ENCODE measurements around the gene CLRN3.

CLRN3 gene, protein sequence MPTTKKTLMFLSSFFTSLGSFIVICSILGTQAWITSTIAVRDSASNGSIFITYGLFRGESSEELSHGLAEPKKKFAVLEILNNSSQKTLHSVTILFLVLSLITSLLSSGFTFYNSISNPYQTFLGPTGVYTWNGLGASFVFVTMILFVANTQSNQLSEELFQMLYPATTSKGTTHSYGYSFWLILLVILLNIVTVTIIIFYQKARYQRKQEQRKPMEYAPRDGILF

DNA sequence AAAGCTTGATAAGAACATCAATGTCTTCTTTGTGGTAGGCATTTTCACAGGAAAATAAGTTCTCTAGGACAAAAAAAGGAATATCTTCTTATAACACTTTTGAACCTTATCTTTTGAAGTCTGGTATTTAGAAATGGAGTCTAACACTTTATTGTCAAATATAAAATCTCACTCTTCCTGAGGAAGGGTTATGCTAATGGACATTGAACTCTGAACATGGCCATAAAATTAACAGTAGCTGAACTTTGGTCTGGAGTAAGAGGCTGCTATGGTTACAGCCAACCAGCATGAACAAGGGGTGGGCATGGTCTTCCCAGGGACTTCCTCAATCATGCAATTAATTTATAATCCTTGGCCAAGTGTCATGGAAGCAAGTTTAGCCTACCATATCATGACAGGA is at the start of gene CLRN3:
Gene CLRN3 (minus strand): TSS at position 199 of the 400 bp plus-strand sequence. CDS start 157 bp downstream, at position 42.
- DNase-seq (ENCODE audit: low read depth): no peak

DNA sequence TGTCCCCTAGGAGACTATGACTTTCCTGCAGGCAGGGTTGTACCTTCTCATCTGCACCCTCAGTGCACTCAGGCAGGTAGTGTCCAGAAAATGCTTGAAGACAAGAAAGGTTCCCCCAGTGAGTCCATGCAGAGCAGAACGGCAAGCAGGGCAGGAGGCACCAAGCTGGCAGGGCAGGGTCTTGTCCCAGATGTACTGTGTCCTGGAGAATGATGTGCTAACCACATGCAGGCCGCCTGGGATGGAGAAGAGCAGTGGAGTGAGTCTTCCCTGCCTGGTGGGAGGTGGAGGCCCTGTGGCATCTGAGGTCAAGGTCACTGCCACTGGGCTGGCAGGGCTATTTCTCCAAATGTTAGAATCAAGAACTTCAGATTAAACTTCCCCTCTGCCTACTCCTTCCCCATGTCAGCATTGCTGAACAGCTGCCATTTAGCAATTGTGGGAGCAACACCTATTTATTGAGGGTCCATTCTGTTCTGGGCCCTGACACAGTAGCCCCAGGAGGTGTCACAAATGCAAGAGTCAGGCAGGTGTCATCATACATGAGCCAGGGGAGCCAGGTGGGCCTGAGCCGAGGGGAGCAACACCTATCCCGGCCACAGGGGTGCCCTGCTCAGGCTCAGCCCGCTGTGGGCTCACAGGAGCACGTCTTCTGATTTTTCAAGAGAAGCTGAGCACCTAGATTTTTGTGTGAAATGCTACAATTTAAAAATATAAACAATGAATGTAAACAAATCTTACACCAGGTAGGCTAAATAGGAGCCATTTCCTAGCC is 48.3 kb upstream of the CLRN3 start:
- no peak for DNase-seq (ENCODE audit: low read depth)

DNA sequence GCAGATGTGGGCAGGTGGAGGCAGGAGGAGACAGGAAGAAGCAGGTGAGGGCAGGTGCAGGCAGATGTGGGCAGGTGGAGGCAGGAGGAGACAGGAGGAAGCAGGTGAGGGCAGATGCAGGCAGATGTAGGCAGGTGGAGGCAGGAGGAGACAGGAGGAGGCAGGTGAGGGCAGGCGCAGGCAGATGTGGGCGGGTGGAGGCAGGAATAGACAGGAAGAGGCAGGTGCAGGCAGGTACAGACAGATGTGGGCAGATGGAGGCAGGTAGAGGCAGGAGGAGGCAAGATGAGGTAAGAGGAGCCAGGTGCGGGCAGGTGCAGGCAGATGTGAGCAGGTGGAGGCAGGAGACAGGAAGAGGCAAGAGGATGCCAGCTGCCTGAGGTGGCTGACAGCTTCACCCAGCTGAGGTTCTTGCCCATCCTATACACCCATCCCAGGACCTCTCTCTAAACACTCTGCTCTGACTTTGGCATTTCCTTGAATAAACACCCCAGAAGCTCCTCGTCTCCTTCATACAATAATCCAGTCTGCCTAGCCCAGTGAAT is 47.1 kb upstream of the CLRN3 start:
- DNase-seq (ENCODE audit: low read depth): no peak

DNA sequence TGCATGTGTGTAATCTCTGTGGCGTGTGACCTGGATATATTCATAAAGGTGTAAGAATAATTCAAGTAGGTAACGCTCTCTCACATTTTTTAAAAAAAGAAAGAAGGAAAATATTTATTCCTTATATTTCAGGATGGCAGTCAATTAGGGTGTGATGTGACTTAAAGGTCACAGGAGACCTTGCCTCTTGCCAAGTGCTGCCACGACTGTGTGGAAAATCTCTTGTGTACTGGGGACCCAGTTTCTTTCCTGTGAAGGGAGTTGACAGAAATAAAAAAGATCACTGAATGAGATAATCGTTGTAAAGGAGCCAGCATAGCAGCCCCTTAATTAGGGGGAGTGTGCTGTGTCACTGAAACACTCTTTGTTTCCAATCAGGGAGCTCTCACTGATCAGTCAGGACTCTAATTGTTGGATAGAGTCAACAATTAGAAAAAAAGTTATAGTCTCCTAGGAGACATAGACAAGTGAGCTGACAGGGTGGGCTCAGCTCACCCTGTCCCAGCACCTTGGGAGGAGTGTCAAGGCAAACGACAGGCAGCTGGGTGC is 45.2 kb upstream of the CLRN3 start:
- DNase-seq (ENCODE audit: low read depth): no peak

DNA sequence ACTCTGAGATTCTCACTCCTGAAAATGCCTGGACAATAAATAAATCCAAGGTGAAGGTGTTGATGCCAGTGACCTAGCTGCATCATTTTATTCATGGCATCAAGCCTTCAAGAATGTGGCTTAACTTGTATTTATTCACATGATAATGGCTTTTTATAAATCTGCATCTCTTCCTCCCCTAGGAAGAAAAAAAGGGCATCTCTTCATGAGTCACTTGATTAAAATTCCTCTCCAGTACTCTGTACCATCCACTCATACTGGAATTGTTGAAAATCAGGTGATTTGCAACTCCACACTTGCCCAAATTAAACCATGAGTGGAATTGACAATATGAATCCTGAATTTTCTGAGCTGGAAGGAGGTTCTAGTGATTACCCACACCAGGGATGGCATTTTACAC is 44.3 kb upstream of the CLRN3 start:
- no peak for DNase-seq (ENCODE audit: low read depth)

DNA sequence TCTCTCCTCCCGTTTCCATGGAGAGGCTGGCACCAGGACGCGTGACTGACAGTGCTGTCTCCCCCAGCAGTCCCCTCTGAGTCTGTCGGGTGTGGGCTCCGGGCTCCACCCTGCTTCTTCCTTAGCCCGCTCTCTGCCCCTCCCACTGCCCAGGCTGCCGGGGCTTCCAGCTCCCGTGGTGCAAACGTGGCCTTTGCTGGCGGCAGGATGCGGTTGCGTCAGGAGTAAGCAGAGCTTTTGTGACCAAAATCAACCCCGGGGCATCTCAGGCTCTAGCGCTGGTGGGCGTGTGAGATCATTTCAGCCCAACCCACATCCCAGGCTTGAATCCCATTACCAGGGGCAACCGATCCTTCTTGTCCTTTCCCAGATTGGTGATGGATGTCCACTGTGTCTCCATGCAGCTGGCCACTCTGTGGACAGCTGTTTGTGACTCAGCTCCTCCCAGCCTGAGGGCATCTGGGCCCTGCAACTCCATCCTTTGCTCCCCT is 42.4 kb upstream of the CLRN3 start:
- DNase-seq (ENCODE audit: low read depth): no peak

DNA sequence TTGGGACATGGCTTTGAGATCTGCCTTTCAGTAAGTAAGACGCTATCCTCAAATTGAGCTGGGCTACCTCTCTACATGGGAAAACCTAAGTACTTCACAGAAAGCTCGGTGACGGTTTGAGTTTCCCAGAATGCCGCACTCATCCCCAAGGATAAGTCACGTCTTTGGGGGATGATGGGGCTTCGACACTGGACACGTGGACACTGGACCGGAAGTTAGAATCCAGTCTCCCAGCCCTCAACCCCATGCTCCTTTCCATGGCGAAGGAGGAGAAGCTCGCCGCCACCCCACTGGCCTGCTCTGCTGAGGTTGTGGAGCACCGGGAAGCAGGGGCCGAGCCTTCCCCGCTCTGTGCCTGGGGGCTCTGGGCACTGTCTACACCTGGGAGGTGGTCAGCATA is 41.6 kb upstream of the CLRN3 start:
- DNase-seq (ENCODE audit: low read depth): no peak

DNA sequence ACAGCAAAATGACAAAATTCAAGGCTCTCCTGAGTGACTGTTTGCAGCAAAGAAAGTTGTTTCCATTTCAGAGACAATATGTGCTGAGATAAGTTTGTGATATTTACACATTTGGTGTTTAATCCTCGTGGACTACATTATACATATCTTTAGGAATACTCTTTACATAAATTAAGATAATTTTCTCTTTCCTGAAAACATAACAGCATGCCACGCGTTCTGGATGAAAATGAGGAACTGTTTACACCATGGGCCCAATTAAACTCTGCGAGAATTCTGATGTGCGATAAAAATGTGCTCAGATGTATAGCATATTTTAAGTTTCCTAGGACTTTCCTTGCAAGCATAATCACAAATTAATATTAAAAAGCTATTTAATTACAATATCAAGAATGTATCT is 40.5 kb upstream of the CLRN3 start:
- no peak for DNase-seq (ENCODE audit: low read depth)

DNA sequence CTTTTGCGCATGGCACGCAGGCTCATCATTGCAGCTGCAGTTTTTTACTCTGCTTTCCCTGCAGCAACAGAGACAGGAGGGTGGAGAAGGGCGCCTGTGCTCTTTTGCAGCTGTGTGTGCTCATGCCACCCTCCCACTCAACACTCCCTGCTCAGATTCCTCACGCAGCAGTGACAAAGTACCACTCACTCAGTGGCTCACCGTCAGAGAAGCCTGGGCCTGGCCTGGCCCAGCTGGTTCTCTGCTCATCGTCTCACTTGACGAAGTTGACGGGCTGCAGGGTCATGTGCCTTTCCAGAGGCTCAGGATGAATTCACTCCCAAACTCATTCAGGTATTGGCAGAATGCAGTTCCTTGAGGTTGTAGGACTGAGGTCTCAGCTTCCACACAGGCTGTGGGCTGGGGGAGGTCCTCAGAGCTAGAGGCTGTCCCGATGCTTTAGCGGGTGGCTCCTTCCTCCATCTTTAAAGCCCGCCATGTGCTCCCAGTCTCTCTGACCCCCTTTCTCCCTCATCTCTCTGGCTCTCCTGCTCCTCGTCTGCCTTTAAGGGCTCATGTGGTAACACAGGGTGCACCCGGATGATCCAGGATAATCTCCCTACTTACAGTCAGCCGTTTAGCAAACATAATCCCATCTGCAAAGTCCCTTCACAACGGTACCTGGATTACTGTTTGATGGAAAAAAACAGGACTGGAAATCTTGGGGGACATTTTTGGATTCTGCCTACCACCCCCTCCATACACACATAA is 40.0 kb upstream of the CLRN3 start:
- DNase-seq (ENCODE audit: low read depth): no peak

DNA sequence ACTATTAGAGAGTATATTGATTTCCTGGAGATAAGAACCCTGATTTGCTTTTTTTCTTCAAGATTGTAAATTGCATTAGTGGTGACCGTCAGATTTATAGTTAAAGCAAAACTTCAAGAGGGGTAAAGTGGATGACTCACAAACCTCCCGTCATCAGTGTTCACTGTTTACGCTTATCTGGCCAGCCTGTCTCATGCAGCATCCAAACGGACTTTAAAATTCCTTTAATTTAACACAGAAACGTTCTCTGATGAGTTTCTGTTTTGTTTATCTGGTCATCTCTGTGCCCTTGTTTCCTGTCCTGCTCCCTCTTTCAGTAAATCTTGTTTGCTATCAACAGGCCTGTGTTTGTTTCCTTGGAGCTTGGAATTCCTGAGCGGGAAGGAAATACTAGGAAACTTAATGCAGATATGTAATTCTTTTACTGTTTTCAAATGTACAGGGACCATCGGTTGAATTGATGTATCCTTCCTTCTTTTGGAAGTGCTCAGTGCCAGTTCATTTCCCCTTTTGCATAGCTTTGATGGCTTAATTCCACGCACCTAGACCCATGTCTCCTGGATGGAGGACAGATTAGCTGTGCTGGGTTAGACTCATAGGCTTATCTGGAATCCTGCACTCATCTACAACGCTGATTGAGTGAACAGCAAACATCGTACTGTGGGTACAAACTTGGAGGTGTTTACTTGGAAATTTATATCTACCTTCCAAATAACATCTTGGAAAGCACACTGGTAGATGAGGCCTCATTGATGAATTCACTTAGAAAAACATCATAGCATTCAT is 35.5 kb upstream of the CLRN3 start:
- DNase-seq (ENCODE audit: low read depth): no peak

DNA sequence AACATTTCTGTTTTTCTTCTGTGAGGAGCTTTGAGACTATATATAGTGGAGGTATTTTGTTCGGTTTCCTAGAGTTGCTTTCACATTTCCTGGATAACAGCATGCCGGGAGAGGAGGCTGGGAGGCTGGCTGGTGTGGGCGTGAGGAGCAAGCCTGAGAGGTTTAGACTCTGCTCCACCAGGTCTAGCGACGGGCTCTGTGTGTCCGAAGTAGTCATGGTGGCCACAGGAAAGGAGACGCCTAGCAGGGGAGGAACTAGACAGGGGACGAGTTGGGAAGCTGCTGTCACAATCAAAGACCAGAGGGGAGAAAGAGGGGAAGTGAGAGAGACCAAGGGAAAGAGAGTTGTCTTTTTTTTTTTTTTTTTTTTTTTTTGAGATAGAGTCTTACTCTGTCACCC is 33.7 kb upstream of the CLRN3 start:
- DNase-seq (ENCODE audit: low read depth): no peak

DNA sequence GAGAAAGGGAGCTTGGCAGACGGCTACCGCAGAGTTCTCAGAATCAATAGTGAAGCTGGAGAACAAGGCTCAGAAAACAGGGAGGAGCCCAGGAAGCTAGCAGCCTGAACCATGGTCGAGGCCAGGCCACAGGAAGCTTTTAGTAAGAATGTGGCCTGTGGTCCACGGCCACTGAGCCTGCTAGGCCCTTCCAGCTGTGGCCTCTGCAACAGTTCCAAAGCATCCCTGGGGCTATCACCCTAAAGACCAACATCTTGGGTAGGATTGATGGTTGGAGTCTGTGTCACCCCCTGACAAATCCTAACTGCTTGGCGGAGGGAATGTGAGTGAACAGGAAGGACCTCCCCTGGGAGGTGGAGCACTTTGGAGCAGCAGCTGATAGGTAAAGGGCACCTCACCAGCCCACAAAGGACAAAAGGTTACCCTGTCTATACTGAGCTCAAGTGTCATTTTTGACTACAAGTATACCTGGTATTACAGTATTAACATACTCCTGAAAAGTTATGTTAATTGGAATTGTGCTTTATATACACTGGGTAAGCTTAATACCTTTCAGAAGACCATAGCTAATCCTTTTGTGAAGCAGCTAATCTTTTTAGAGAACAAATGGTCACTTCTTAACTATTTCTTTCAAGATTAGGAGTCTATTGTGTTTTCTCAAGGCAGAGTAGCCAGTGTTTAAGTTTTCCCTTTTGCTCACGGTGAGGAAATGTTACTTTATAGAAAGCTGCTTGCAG is 32.9 kb upstream of the CLRN3 start:
- DNase-seq (ENCODE audit: low read depth): no peak

DNA sequence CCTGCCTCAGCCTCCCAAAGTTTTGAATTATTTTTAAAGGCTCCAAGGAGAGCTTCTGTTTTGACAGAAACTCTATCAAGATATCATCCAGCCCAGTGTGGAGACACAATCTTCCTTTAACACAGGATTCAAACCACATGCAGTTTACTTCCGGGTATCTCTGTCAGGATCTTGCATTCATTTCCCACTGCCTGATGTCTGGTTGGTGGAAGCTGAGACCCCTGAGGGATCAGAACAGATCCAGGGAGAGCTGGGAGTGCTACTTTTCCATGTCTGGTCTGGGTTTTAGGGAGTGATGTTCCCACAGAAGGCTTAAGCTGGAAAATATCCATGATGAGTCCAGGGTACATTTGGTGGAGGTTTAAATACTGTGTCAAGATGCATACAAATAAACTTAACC is 30.9 kb upstream of the CLRN3 start:
- DNase-seq (ENCODE audit: low read depth): no peak

DNA sequence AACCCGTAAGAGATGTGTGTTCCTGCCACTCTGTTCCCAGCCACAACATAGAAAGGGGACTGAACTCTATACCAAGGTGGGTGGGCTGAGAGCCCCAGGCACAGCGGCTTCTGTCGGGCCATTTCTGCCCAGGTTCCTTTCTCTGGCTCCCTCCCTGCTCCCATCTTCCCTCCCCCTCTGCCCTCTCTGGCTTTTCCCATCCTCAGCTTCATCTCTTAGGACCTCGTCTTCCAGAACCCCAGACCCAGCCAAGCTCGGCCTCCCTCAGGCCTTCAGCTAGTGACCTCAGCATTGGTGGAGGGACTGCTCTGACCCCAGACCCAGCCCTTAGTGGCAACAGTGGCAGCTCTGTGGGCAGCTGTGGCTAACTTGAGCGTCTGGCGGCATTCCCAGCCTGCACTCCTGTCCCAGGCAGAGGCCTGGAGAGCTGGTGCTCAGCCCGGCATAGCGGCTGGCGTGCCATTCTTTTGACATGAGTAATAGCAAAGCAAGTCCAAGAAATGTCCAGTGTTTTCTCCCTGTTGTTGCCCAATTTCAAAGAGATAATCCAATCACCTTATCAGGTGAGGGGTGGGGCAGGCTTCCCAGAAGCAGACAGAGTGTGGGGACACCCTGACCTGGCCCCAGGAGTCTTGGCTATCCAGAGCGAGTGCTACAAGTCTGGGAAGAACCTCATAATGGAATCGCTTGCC is 30.1 kb upstream of the CLRN3 start:
- DNase-seq (ENCODE audit: low read depth): no peak

DNA sequence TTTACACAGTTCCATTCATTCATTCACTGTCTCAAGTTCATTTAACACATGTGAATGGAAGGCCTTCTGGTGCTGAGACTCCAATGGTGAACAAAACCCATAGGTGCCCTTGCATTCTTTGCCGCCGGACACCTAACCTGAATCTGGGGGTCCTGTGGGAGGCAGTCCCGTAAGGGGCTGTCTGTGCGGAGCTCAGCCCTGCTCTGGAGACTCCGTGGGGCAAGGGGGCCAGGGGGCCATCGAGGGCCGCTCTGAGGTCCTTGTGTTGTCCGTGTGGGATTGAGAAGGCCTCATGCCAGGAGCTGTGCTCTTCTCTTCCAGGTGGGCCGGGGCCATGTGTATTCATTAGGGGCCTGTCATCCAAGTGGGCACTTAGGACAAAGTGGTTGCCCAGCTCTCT is 29.5 kb upstream of the CLRN3 start:
- no peak for DNase-seq (ENCODE audit: low read depth)

DNA sequence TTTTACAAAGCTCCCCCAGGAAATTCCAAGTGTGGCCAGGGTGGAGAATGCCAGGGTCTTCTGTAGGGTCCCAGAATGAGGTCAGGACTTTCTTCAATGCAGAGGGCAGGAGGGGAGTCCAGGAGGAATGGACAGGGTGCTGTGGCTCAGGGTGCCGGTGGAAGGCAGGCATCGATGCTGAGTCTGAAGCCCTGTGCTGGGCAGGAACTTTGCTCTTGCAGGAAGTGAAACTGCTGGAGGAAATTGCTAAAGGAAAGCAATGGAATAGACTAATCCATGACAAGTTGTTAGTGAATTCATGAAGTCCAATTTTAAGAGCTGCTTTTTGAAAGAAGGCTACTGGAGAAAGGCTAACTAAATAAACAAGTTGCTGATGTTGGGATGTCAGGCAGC is 29.0 kb upstream of the CLRN3 start:
- no peak for DNase-seq (ENCODE audit: low read depth)

DNA sequence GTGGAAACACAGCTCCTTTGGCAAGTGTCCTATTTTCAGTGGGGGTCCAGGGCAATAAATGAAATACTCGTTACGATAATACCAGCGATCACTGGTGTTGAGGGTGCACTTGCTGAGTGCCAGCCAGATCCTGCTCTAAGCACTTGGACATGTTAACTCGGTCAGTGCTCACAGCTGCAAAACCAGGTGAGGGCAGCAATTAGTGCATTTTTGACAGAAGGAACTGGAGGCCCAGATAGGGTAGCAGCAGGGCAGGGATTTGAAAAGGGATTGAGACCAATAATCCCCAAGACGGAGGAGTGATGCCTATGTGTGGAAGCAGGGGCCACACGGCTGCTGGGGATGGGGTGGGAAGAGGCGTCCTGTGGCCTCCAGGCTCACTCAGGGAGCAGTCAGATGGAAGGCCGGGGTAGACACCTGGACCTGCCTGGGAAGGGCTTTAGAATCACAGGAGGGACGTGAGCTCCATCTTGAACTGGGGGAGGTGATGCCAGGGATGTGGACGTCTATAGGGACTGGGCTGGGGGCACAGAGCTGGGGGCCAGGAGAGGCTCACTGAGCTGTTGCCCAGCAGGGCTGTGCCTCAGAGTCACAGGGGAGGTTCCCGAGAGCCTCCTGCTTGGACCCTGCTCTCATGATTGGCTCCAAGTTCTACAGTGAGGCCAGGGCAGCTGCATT is 28.5 kb upstream of the CLRN3 start:
- DNase-seq (ENCODE audit: low read depth): no peak

DNA sequence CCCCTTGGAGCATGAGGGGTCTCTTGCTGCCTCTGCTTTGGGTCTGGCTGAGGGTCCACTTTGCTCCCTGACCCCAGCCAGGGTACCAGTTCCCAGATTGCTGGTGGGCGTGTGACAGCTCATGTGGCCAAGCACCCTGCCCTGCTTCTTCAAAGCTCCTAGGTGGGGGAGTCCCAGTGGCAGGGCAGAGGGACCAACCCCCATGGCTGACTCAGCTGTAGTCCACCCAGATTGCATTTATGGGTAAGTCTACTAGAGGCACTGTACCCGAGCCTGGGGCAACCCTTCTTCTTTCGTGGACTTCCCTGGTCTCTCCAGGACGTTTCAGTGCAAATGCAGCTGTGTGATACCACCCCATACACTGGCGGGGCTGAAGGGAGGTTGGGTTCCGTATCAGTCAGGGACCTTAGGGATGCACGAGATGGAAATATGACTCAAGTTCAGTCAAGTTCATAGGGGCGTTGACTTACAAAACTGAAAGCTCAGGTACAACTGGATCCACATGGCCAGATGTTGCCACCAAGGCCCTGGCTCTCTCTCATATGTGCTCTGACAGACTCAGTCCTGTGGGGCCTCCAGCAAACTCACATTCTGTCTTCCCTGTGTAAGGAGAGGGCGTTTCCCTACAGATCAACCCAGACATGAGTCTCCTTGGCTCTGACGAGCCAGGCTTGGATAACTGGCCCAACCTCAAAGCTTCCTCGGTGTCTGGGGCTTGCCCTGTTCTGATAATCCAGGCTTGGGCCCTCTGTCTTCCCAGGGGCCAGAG is 27.7 kb upstream of the CLRN3 start:
- DNase-seq (ENCODE audit: low read depth): no peak

Measured in activated T-cell treated with anti-CD3 and anti-CD28 coated beads for 48 hours (primary cell).